ENCODE measurements around the gene NOSTRIN. TPM values are rescaled to one million over a fixed set of nuclear protein-coding genes. Genes with fewer than 3 reads are reported as not detected.

Gene NOSTRIN
- total and polyA plus RNA-seq, 2 of the 8 experiments (the other 6 are each of a cell fraction or from before 2014, with no cell fraction given) = not detected

DNA sequence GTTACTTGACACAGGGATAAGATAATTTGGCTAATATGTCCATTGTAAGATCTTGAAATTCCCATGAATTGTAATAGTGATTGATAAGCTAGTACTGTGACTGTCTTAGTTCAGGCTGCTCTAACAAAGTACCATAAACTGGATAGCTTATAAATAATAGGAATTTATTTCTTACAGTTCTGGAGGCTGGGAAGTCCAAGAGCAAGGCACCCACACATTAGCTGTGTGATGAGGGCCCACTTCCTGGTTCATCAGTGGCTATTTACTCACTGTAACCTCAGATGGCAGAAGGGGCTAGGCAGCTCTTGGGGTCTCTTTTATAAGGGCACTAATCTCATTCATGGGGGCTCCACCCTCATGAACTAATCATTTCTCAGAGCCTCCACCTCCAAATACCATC lies 28.5 kb downstream of the NOSTRIN start:
- Histone ChIP-seq H3K4me1 (replicated peaks in 1 of 4; ENCODE audit: control insufficient read depth in 3 of 4, insufficient read depth in 4 of 4, low read length in 3 of 4) (no peaks in the 10 kb centered on the region), H4K5ac (ENCODE audit: insufficient read length, low read depth, low read length) (no peak overlapping the region), H3K4ac (replicated peaks; ENCODE audit: insufficient read length, low read depth, low read length) (no peak overlapping the region), H3K27ac (ENCODE audit: low read depth, low read length) (no peak overlapping the region), H3K79me1 (ENCODE audit: low read depth, low read length) (no peaks in the 10 kb centered on the region), H3K14ac (ENCODE audit: insufficient read length) (no peak overlapping the region), H3K4me3 (ENCODE audit: extremely low read depth in 1 of 4, insufficient read depth in 2 of 4, low read depth in 3 of 4, low read length in 4 of 4) (no peak overlapping the region), H4K91ac (replicated peaks; ENCODE audit: insufficient read length, low read length) (no peak overlapping the region), H3K23me2 (ENCODE audit: low read depth, low read length) (no peaks in the 10 kb centered on the region), H2BK12ac (ENCODE audit: low read depth, low read length) (no peak overlapping the region), H2BK20ac (ENCODE audit: low read length) (no peak overlapping the region), H4K8ac (ENCODE audit: extremely low read depth, insufficient read depth, low read length) (no peak overlapping the region), H2BK15ac (ENCODE audit: low read length) (no peak overlapping the region), H3K4me2 (ENCODE audit: insufficient read depth in 1 of 2, low read depth in 2 of 2, low read length in 2 of 2) (no peak overlapping the region), H3K27me3 (replicated peaks in 1 of 4; ENCODE audit: control insufficient read depth in 3 of 4, extremely low read depth in 1 of 4, insufficient read depth in 3 of 4, low read length in 3 of 4) (no peaks in the 10 kb centered on the region), H4K20me1 (replicated peaks in 1 of 2; ENCODE audit: control insufficient read depth in 1 of 2, insufficient read depth in 2 of 2, low read length in 2 of 2) (no peaks in the 10 kb centered on the region), H3K18ac (ENCODE audit: extremely low read depth, low read length) (no peak overlapping the region), H3K9me3 (ENCODE audit: insufficient read depth in 2 of 2, low read depth in 1 of 2, low read length in 1 of 2) (no peaks in the 10 kb centered on the region; a peak in 1 of 4 replicates), H2AFZ (ENCODE audit: low read length) (no peak overlapping the region), H2BK120ac (replicated peaks; ENCODE audit: low read depth, low read length) (no peak overlapping the region), H3K79me2 (ENCODE audit: control insufficient read depth in 1 of 2, insufficient read depth in 2 of 2, low read length in 2 of 2) (no peaks in the 10 kb centered on the region), H2BK5ac (ENCODE audit: low read depth, low read length) (no peak overlapping the region), H3K9ac (replicated peaks in 1 of 4; ENCODE audit: extremely low read depth in 1 of 4, low read depth in 3 of 4, low read length in 3 of 4) (no peak overlapping the region), H3K36me3 (ENCODE audit: control insufficient read depth in 2 of 4, insufficient read depth in 4 of 4, low read length in 3 of 4) (no peaks in the 10 kb centered on the region), H3K56ac (replicated peaks; ENCODE audit: insufficient read length, low read depth, low read length) (no peak overlapping the region), H3K23ac (ENCODE audit: insufficient read length) (no peak overlapping the region), H2AK5ac (ENCODE audit: low read depth, low read length) (no peak overlapping the region)
- no peak for FAIRE-seq
- DNase-seq (ENCODE audit: low read depth in 1 of 2, low spot score in 2 of 2) = no peak
- POLR2A ChIA-PET (ENCODE audit: partially characterized antibody) = no interaction called here
- CTCF ChIA-PET (ENCODE audit: partially characterized antibody) = interaction anchor here (1.1 to 1.5 kb wide), 3 partner anchors 9 to 90 kb away, joined by 3 to 4 read pairs (median 3); no protein-coding TSS in a partner anchor
- TF ChIP-seq ZNF274 (IDR thresholded peaks at IDR 0.05; ENCODE audit: borderline replicate concordance, extremely low read depth, low read length) (no peak), CHD2 (IDR thresholded peaks at IDR 0.05; ENCODE audit: low read length) (no peak), TCF12 (IDR thresholded peaks at IDR 0.05; ENCODE audit: low read depth, low read length) (no peak)

Data from H1 (cell line).